GM19193 (cell line): ENCODE results near the gene ACTL10.
A peak's percentile ranks its signal among the peaks of the same experiment; 100 is the strongest.

Experiments
- POLR2A ChIP-seq: IDR thresholded peaks from 4 replicates; pipeline ENCODE4 v1.6.1; 2011; ENCODE audit not compliant: insufficient read depth, insufficient read length; ENCODE audit errors: extremely low read depth

ACTL10 gene

DNA sequence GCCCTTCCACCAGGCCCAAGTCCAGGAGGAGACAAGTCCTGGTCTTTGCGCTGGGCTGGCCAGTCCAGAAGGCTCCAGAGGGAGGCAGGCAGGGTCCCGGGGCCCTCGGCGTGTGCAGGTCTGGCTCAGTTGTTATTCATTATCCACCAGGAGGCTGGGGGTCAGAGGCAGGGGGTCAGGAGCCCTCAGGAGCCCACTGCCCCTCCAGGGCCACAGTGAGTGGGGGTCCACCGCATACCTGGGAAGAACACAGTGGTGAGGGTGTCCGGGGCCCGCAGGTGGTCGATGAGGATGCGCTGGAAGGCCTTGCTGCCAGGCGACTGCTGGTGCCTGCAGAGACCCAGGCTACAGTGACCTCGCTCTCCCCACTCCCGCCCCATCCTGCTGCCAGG is 9.0 kb upstream of the ACTL10 start:
- TF ChIP-seq POLR2A, result no peak

DNA sequence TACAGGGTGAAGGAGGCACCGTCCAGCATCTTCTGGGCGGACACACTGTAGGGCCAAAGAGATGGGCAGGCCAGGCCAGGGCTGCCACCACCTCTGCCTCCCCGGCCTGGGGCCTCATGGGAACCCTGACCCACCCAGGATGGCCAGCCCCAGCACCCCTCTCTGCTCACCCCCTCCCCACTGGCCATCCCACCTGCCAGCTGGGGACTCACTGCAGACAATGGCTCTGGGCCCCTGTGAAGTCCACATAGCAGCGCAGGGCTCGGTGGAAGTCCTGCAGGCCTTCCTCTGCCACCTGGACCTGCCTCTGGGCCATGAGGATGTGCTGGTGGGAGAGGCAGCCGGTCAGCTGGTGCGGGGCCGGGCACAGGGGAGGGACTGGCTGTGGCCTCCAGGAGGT is 8.2 kb upstream of the ACTL10 start:
- TF ChIP-seq POLR2A, result no peak

DNA sequence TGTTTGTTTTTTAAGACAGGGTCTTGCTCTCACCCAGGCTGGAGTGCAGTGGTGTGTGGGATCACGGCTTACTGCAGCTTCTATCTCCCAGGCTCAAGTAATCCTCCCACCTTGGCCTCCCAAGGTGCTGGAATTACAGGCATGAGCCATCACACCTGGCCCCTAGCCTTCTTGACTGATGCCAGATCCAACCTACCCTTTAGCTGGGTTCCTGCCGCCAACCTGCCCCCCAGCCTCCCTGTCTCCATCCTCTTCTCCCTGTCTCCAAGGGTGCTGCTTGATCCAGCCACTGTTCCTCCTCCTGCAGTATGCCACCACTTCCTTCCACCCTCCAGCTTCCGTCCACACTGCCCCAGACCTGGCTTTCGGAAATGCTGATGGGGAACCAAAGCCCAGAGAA is 7.8 kb upstream of the ACTL10 start:
- no peak for TF ChIP-seq POLR2A

DNA sequence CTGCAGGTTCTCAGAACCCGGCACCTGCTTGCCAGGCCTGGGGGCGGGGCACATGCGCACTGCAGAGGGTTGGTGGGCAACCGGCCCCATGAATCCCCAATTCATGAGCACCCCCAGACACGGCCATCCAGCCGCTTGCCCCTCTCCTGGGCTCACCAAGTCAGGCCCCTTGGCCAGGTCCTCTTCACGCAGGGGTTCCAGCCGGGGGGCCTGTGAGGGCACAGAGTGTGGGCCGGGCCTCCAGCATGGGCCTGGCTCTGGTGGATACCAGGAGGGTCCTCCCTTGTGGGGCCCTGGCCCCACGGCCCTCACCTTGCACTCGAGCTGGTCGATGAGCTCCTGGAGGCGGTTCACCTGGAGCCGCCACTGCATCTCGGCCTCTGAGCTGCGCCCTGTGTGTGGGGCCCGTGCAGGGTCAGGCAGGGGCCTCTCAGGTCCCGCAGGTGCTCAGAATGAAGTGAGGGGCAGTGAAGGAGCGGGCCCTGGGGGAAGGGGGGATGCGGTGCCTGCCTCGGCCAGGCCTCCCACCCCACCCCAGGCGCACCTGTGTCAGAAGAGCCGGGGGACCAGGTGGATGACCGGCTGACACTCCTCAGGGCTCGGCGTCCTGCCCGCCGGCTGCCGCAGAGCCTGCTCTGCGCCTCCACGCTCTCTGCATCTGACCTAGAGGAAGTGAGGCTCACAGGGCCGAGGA is 7.3 kb upstream of the ACTL10 start:
- TF ChIP-seq POLR2A, result no peak

DNA sequence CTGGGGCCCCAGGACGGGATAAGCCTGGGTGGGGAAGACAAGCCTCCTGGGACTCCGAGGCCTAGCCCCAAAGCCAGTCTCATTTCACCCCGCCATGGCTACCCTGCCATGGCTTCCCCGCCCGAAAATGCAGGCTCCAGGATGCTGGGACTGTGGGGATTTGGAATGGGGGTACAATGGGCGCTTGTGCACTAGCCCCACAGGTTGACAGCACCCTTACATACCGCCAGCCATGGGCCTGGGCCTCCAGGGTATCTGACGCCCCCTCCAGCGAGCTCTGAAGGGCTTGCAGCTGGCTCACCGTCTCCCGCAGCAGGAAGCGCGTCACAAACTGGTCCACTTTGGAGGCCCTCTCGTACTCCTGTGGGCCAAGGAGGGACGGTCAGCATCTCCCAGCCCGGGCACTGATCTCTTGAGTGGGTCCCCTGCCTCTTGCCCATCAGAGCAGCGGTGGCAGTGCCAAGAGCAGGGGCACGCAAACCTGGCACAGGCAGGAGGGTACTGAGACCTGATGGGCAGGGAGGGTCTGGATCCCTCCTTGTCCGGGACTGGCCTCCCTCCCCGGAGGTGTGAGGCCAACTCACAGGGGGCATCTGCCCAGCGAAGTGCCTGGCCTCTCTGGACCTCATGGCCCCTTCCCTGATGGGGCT is 6.6 kb upstream of the ACTL10 start:
- no peak for TF ChIP-seq POLR2A

DNA sequence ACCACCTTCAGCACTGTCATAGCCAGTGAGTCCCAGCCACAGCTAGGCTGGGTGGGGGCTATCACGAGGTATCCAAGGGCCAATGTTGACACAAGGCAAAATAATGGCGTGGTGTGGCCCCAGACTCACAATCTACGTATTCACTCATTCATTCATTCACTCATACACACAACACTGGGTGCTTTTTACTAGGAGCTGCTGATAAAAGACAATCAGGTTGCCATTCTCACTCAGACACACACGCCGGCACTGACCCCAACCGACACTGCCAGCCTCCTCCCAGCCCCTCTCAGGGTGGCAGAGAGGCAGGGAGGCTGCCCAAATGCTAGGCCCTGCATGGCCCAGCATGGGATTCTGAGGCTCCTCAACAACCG is 6.1 kb upstream of the ACTL10 start:
- TF ChIP-seq POLR2A, result no peak

DNA sequence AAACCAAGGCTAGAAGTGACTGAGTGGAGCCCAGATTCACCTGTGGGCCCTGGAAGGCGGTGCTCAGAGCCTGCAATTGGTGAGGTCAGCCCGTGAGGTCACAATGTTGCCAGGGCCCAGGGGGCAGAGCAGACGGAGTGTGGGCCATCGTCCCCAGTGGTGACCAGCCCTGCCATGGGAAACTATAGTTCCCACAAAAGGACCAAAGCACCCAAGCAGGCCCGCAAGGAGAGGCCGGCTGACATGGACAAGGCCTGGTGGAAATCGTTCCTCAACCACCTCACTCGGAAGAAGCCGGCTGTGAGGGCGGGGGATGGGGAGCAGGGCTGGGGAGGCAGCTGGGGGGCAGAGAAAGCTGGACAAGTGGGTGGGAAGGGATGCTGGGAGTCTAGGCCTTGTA is 4.6 kb upstream of the ACTL10 start, which contains the start of gene C20orf144:
TSS of gene C20orf144 (plus strand) at position 156 of the 400 bp plus-strand sequence. CDS start at position 175, 19 bp downstream.
- TF ChIP-seq POLR2A, result no peak

DNA sequence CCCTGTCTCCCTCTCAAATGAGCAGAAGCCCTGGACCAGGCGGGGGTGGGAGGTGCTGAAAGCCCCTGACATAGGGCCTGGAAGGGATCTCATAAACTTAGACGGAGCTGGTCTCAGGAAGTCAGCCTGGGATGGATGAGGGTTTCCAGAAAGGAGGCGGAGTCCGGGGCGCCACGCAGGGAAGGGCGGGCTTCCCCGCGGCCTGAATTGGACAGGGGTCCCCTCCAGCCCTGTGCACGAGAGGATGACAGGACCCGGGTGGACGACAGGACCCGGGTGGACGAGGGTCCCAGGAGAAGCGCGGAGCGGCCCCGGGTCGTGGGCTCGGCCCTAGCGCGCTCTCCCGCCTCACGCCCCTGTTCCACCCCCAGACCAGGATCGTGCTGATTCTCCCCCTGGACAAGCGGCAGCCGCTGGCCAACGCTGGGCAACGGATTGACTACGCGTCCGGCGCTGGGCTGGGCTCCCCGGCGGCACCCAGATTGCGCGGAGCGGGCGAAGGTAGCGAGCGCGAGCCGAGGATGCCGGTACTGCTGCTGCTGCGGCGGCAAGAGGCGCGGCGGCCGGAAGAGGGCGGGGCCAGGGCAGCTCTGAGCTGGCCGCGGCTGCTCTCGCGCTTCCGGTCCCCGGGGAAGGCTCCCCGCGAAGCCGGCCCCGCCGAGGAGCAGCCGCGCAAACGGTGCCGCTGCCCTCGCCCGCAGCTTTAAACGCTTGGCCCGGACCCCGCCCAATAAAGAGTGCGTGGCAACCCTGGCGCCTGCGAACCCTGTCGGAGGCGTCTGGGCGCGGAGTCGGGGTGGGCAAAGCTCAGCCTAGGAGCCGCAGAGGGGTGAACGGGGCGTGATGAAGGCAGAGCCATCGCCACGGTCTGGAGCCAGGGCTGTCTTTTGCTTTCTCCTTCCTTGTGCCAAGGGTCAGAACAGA is 3.3 kb upstream of the ACTL10 start:
- TF ChIP-seq POLR2A, result peak; percentile 96

DNA sequence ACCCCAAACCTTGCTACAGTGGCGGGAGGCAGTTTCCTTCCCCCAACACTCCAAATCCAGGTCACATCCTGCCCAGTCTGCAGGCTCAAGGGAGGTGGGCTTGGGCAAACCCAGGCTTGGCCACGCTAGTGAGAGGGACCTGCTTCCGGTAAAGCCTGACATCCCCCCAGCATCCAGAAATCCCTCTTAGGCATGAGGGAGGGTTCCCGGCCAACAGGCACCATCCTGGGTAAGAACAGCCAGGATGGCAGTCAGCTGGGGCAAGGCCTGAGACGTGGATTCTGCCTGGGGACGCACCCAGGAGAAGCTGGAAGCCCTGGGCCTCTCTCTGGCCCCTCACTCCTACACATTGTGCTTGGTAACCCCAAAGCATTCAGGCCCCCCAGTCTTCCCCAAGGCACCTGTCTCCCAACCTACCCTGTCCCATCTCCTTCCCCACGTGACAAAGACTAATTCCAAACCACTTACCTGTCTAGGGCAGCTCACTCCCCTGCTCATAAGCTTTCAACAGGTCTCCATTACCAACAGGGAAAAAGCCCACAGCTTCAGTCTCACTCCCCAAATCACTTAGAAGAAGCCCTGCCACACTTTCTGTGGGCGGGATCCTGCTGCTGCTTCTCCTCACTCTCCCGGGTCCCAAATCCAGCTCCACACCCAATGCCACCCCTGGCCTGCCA is 2.5 kb upstream of the ACTL10 start:
- no peak for TF ChIP-seq POLR2A

DNA sequence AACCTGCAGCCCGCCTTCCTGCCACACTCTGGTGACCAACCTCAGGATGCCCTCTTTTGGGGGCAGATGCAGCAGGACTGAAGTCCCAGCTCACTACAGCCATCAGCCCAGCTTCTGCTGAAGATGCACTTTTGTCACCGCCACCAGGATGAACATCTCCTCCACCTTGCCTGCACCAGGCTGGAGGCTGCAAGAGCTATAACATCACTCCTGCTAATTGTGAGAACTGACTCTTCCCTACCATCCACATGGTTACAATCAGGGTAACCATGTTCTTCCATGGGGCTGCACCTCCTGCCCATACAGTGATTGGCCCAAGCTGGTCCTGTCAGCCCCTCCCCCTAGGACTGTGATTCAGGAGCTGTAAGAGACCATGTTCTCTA is 2.0 kb upstream of the ACTL10 start:
- no peak for TF ChIP-seq POLR2A

DNA sequence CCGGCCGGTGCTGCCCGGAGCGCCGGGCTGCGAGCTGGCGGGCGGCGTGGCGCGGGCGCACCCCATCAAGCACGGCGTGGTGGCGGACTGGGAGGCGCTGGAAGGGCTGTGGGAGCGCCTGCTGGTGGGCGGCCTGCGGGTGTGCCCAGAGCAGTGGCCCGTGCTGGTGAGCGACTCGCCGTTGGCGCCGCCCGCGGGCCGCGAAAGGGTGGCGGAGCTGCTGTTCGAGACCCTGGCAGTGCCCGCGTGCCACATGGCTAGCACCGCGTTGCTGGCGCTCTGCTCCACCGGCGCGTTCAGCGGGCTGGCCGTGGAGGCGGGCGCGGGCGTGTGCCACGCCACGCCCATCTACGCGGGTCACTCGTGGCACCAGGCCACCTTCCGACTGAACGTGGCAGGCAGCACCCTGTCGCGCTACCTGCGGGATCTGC is 517 bp downstream of the ACTL10 start:
- TF ChIP-seq POLR2A, result no peak

DNA sequence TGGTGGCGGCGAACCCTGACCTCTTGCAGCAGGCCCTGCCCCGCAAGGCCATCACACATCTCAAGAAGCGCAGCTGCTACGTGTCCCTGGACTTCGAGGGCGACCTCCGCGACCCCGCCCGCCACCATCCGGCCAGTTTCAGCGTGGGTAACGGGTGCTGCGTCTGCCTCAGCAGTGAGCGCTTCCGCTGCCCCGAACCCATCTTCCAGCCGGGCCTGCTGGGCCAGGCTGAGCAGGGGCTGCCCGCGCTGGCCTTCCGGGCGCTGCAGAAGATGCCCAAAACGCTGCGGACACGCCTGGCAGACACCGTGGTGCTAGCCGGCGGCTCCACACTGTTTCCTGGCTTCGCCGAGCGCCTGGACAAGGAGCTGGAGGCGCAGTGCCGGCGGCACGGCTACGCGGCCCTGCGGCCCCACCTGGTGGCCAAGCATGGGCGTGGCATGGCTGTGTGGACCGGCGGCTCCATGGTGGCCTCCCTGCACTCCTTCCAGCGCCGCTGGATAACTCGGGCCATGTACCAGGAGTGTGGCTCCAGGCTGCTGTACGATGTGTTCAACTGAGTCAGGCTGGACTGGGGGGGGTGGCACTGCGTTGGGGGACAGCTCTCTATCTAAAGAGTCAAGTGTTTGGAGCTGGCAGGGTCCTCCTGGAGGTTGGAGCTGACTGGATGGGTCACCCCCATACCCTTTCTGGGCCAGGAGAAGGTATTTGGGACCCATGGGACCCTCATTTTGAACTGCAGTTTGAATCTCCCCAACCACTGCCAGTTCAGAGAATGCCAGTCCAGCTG is 1.1 kb downstream of the ACTL10 start:
- TF ChIP-seq POLR2A, result peak; percentile 32

DNA sequence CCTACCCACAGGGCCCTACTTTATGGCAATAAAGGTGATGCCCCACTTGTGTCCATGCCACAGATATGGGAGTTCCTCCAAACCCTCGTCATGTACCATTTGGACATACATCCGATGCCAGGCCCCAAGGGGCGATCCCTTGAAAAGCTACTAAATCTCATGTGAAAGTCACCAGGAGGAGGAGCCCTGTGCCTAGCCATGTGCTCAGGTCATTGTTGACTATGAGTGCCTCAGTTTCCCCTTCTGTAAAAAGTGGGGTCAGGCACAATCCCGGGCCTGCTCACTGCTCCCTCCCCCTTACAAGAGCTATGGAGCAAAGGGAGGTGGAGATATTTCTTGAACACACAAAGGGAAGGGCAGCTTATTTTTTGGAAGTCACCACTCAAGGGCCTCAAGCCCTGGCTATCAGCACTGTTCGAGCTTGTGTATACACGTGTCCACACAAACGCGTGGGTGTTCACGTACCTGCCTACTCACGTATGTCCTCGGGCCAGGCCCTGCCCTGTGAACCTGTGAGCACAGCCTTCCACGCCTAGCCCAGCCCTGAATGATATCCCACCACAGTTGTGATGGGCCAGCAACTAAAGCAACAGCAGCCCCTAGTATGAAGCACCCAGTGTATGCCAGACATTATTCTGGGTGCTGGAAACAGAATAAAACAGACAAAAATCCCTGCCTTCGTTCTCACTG is 1.9 kb downstream of the ACTL10 start:
- no peak for TF ChIP-seq POLR2A

DNA sequence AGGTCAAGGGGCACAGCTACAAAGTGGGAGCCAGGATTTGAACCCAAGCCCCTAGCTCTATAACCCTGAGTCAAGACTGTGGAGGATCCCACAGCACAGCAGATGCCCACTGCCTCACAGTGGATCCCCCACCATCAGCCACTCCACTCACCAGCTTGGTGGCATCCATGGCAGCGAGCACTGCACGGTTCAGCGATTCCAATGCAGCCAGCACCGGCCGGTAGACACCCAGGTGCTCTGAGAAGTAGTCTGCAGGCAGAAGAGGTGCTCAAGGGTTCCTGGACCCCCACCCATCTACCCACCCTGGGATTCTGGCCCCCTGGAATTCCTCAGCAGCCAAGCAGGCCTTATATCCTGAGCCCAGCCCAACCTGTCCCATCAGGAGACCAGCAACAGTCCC is 2.5 kb downstream of the ACTL10 start:
- TF ChIP-seq POLR2A, result no peak
